MG63 (cell line): ENCODE results near the gene SRP54. TPM values are rescaled to one million over a fixed set of nuclear protein-coding genes. Genes with fewer than 3 reads are reported as not detected.

ENCODE experiments used
- DNase-seq: peaks from one replicate; pipeline ENCODE4 v3.0.0-alpha.2; 2020
- H3K27me3 ChIP-seq: fragments of 250-450 bp; sonication (Bioruptor Pico); 2 replicates; pipeline ENCODE4 v1.5.1; 2020; ENCODE audit warnings: mild to moderate bottlenecking, moderate library complexity
- H3K36me3 ChIP-seq: fragments of 250-450 bp; sonication (Bioruptor Pico); 2 replicates; pipeline ENCODE4 v1.5.1; 2020; ENCODE audit warnings: mild to moderate bottlenecking, moderate library complexity
- H3K4me3 ChIP-seq: fragments of 250-450 bp; sonication (Bioruptor Pico); 2 replicates; pipeline ENCODE4 v1.5.1; 2020; ENCODE audit warnings: mild to moderate bottlenecking, moderate library complexity
- H3K9me3 ChIP-seq: fragments of 250-450 bp; sonication (Bioruptor Pico); 2 replicates; pipeline ENCODE4 v1.5.1; 2020; ENCODE audit warnings: mild to moderate bottlenecking, moderate library complexity
- total RNA-seq: library from RNA; depleted of rRNA; stranded (reverse); fragments of >200 nt; shearing (Covaris generic); gene quantifications from 2 replicates; pipeline ENCODE4 v1.2.3, GENCODE V29; 2014; ENCODE audit warnings: low replicate concordance

The SRP54 gene
- total RNA-seq, 1 experiment from 2014 or later = 41.9 TPM

GRCh38 chr14:34978444-34978843 lies 4.3 kb upstream of the SRP54 start:
- Histone ChIP-seq H3K27me3 (no peaks in the 10 kb centered on the region), H3K9me3 (no peaks in the 10 kb centered on the region), H3K4me3 (no peak overlapping the region), H3K36me3 (no peaks in the 10 kb centered on the region)
- DNase-seq = no peak

- Histone ChIP-seq H3K27me3 (no peaks in the 10 kb centered on the region), H3K9me3 (no peaks in the 10 kb centered on the region), H3K36me3 (no peaks in the 10 kb centered on the region), H3K4me3 (peak overlapping the region; percentile 88)
- no peak for DNase-seq
These were observed 2.4 kb upstream of the SRP54 start for GRCh38 chr14:34980337-34980900.

- peak overlapping the region; percentile 88 for H3K4me3 ChIP-seq
- no peaks in the 10 kb centered on the region for H3K9me3 ChIP-seq
- peak; percentile 10 for DNase-seq
- H3K36me3 ChIP-seq = no peaks in the 10 kb centered on the region
- no peaks in the 10 kb centered on the region for H3K27me3 ChIP-seq
These were observed 910 bp upstream of the SRP54 start for GRCh38 chr14:34981743-34982420.

GRCh38 chr14:34983148-34983760 lies 462 bp downstream of the SRP54 start:
- peak overlapping the region; percentile 88 for H3K4me3 ChIP-seq
- no peaks in the 10 kb centered on the region for H3K27me3 ChIP-seq
- no peak for DNase-seq
- H3K36me3 ChIP-seq = no peaks in the 10 kb centered on the region
- no peaks in the 10 kb centered on the region for H3K9me3 ChIP-seq

GRCh38 chr14:34983786-34984185 lies 994 bp downstream of the SRP54 start:
- no peaks in the 10 kb centered on the region for H3K9me3 ChIP-seq
- H3K36me3 ChIP-seq = no peaks in the 10 kb centered on the region
- H3K4me3 ChIP-seq = peak overlapping the region; percentile 88
- H3K27me3 ChIP-seq = no peaks in the 10 kb centered on the region
- no peak for DNase-seq

GRCh38 chr14:34985740-34986139 lies 2.9 kb downstream of the SRP54 start:
- H3K9me3 ChIP-seq = no peaks in the 10 kb centered on the region
- no peak overlapping the region for H3K4me3 ChIP-seq
- no peaks in the 10 kb centered on the region for H3K27me3 ChIP-seq
- no peak for DNase-seq
- no peaks in the 10 kb centered on the region for H3K36me3 ChIP-seq

GRCh38 chr14:34987180-34987579 lies 4.4 kb downstream of the SRP54 start:
- Histone ChIP-seq H3K9me3 (no peaks in the 10 kb centered on the region), H3K4me3 (no peak overlapping the region), H3K27me3 (no peaks in the 10 kb centered on the region), H3K36me3 (no peaks in the 10 kb centered on the region)
- no peak for DNase-seq

- Histone ChIP-seq H3K36me3 (no peaks in the 10 kb centered on the region), H3K27me3 (no peaks in the 10 kb centered on the region), H3K9me3 (no peaks in the 10 kb centered on the region), H3K4me3 (no peak overlapping the region)
- DNase-seq = no peak
These were observed 7.0 kb downstream of the SRP54 start for GRCh38 chr14:34989762-34990161.

- H3K27me3 ChIP-seq = no peaks in the 10 kb centered on the region
- no peak overlapping the region for H3K4me3 ChIP-seq
- no peak for DNase-seq
- H3K36me3 ChIP-seq = peaks cover 4% of the 10 kb centered on the region; the same call in 1 of the 2 replicates
- no peaks in the 10 kb centered on the region for H3K9me3 ChIP-seq
These were observed 10.6 kb downstream of the SRP54 start for GRCh38 chr14:34993426-34993825.

- no peaks in the 10 kb centered on the region for H3K27me3 ChIP-seq
- no peak for DNase-seq
These were observed 11.9 kb downstream of the SRP54 start for GRCh38 chr14:34994668-34995067.

GRCh38 chr14:34997762-34998161 lies 15.0 kb downstream of the SRP54 start:
- peaks cover 8% of the 10 kb centered on the region for H3K36me3 ChIP-seq
- H3K4me3 ChIP-seq = no peak overlapping the region
- no peak for DNase-seq
- no peaks in the 10 kb centered on the region for H3K27me3 ChIP-seq
- H3K9me3 ChIP-seq = no peaks in the 10 kb centered on the region

More at GRCh38 chr14:34994668-34995067, 11.9 kb downstream of the SRP54 start:
- H3K4me3 ChIP-seq = no peak overlapping the region
- peaks cover 8% of the 10 kb centered on the region for H3K36me3 ChIP-seq
- no peaks in the 10 kb centered on the region for H3K9me3 ChIP-seq

GRCh38 chr14:34999500-34999899 lies 16.7 kb downstream of the SRP54 start:
- Histone ChIP-seq H3K27me3 (no peaks in the 10 kb centered on the region), H3K36me3 (peaks cover 8% of the 10 kb centered on the region), H3K4me3 (no peak overlapping the region), H3K9me3 (no peaks in the 10 kb centered on the region)
- no peak for DNase-seq

- no peaks in the 10 kb centered on the region for H3K27me3 ChIP-seq
- H3K9me3 ChIP-seq = no peaks in the 10 kb centered on the region
- DNase-seq = no peak
- peaks cover 8% of the 10 kb centered on the region for H3K36me3 ChIP-seq
- H3K4me3 ChIP-seq = no peak overlapping the region
These were observed 18.8 kb downstream of the SRP54 start for GRCh38 chr14:35001621-35002020.

- no peaks in the 10 kb centered on the region for H3K9me3 ChIP-seq
These were observed 22.0 kb downstream of the SRP54 start for GRCh38 chr14:35004839-35005238.

GRCh38 chr14:35016568-35016967 lies 33.8 kb downstream of the SRP54 start:
- H3K36me3 ChIP-seq = peaks cover 32% of the 10 kb centered on the region
- H3K4me3 ChIP-seq = no peak overlapping the region
- no peaks in the 10 kb centered on the region for H3K9me3 ChIP-seq
- no peaks in the 10 kb centered on the region for H3K27me3 ChIP-seq
- no peak for DNase-seq

More at GRCh38 chr14:35004839-35005238, 22.0 kb downstream of the SRP54 start:
- no peaks in the 10 kb centered on the region; the same call in none of the 2 replicates for H3K36me3 ChIP-seq
- H3K27me3 ChIP-seq = no peaks in the 10 kb centered on the region
- no peak for DNase-seq
- no peak overlapping the region for H3K4me3 ChIP-seq

GRCh38 chr14:35020713-35021112 lies 37.9 kb downstream of the SRP54 start:
- no peaks in the 10 kb centered on the region for H3K9me3 ChIP-seq
- no peak overlapping the region for H3K4me3 ChIP-seq
- no peak for DNase-seq
- H3K36me3 ChIP-seq = peaks cover 30% of the 10 kb centered on the region
- H3K27me3 ChIP-seq = no peaks in the 10 kb centered on the region

GRCh38 chr14:35028435-35028834 lies 45.6 kb downstream of the SRP54 start:
- H3K4me3 ChIP-seq = no peak overlapping the region
- no peaks in the 10 kb centered on the region for H3K27me3 ChIP-seq
- H3K36me3 ChIP-seq = peaks cover 5% of the 10 kb centered on the region
- H3K9me3 ChIP-seq = no peaks in the 10 kb centered on the region
- DNase-seq = no peak

GRCh38 chr14:35032562-35032961 lies 49.8 kb downstream of the SRP54 start:
- Histone ChIP-seq H3K36me3 (peaks cover 5% of the 10 kb centered on the region), H3K4me3 (no peak overlapping the region), H3K9me3 (no peaks in the 10 kb centered on the region), H3K27me3 (no peaks in the 10 kb centered on the region)
- DNase-seq = no peak
